Measurements from ENCODE around the gene OAT. TPM values are rescaled to one million over a fixed set of nuclear protein-coding genes. Genes with fewer than 3 reads are reported as not detected.

Gene OAT
- total RNA-seq, 1 donor from 2014 or later, result 56.7 TPM

GRCh38 chr10:124350806-124351205 lies 67.9 kb downstream of the OAT start:
- no peaks in the 10 kb centered on the region for H3K79me2 ChIP-seq (ENCODE audit: low read depth)

GRCh38 chr10:124349996-124350280 lies 68.8 kb downstream of the OAT start:
- H3K9me3 Mint-ChIP-seq, result no peaks in the 10 kb centered on the region
- H3K27me3 ChIP-seq, result no peaks in the 10 kb centered on the region
- no peaks in the 10 kb centered on the region for H3K79me2 ChIP-seq (ENCODE audit: low read depth)
- H2AFZ ChIP-seq (replicated peaks), result no peak overlapping the region
- H3K9me3 ChIP-seq (ENCODE audit: low read depth), result no peaks in the 10 kb centered on the region
- H3K36me3 Mint-ChIP-seq, result no peaks in the 10 kb centered on the region
- H3F3A ChIP-seq (ENCODE audit: low read depth), result peaks cover 9% of the 10 kb centered on the region
- DNase-seq (ENCODE audit: low spot score), result no peak
- H3K27me3 Mint-ChIP-seq (ENCODE audit: insufficient read depth, low read depth), result peaks cover 4% of the 10 kb centered on the region
- no peak overlapping the region for H3K9ac ChIP-seq
- H3K36me3 ChIP-seq, result no peaks in the 10 kb centered on the region
- no peak overlapping the region for H3K4me3 Mint-ChIP-seq
- H3K4me1 Mint-ChIP-seq, result peaks cover 24% of the 10 kb centered on the region
- no peak overlapping the region for H3K27ac ChIP-seq
- peaks cover 13% of the 10 kb centered on the region for H3K4me1 ChIP-seq
- H4K20me1 ChIP-seq (ENCODE audit: low read depth), result no peaks in the 10 kb centered on the region
- TF ChIP-seq EZH2 (IDR thresholded peaks at IDR 0.05), result no peak
- TF ChIP-seq EZH2phosphoT487 (IDR thresholded peaks at IDR 0.05), result no peak
- no peak for TF ChIP-seq CTCF (IDR thresholded peaks at IDR 0.05)
- H3K27ac Mint-ChIP-seq, result no peak overlapping the region
- no peak overlapping the region for H3K4me3 ChIP-seq
- H3K4me2 ChIP-seq, result no peak overlapping the region

More at GRCh38 chr10:124350806-124351205, 67.9 kb downstream of the OAT start:
- H3K36me3 Mint-ChIP-seq, result no peaks in the 10 kb centered on the region
- no peaks in the 10 kb centered on the region for H3K9me3 Mint-ChIP-seq
- Histone ChIP-seq H3K9me3 (ENCODE audit: low read depth) (no peaks in the 10 kb centered on the region), H4K20me1 (ENCODE audit: low read depth) (no peaks in the 10 kb centered on the region), H2AFZ (replicated peaks) (no peak overlapping the region), H3K9ac (no peak overlapping the region), H3F3A (ENCODE audit: low read depth) (peaks cover 12% of the 10 kb centered on the region), H3K27ac (no peak overlapping the region), H3K4me3 (no peak overlapping the region), H3K4me2 (no peak overlapping the region), H3K4me1 (peaks cover 20% of the 10 kb centered on the region), H3K27me3 (no peaks in the 10 kb centered on the region), H3K36me3 (no peaks in the 10 kb centered on the region)
- TF ChIP-seq EZH2 (IDR thresholded peaks at IDR 0.05) (no peak), CTCF (IDR thresholded peaks at IDR 0.05) (no peak), EZH2phosphoT487 (IDR thresholded peaks at IDR 0.05) (no peak)
- H3K27ac Mint-ChIP-seq, result peak overlapping the region; percentile 15
- H3K4me3 Mint-ChIP-seq, result no peak overlapping the region
- no peak for DNase-seq (ENCODE audit: low spot score)
- H3K27me3 Mint-ChIP-seq (ENCODE audit: insufficient read depth, low read depth), result peaks cover 3% of the 10 kb centered on the region
- peaks cover 29% of the 10 kb centered on the region for H3K4me1 Mint-ChIP-seq

- Histone ChIP-seq H3K27me3 (no peaks in the 10 kb centered on the region), H3K4me2 (no peak overlapping the region), H3K4me3 (no peak overlapping the region), H4K20me1 (ENCODE audit: low read depth) (no peaks in the 10 kb centered on the region), H3K79me2 (ENCODE audit: low read depth) (no peaks in the 10 kb centered on the region), H3F3A (ENCODE audit: low read depth) (peaks cover 4% of the 10 kb centered on the region), H2AFZ (replicated peaks) (no peak overlapping the region), H3K27ac (no peak overlapping the region), H3K4me1 (peaks cover 8% of the 10 kb centered on the region), H3K9ac (no peak overlapping the region), H3K36me3 (no peaks in the 10 kb centered on the region), H3K9me3 (ENCODE audit: low read depth) (no peaks in the 10 kb centered on the region)
- Mint-ChIP-seq H3K9me3 (no peaks in the 10 kb centered on the region), H3K4me1 (peaks cover 18% of the 10 kb centered on the region), H3K27ac (no peak overlapping the region), H3K36me3 (no peaks in the 10 kb centered on the region), H3K4me3 (no peak overlapping the region), H3K27me3 (ENCODE audit: insufficient read depth, low read depth) (peaks cover 4% of the 10 kb centered on the region)
- TF ChIP-seq EZH2phosphoT487 (IDR thresholded peaks at IDR 0.05) (no peak), EZH2 (IDR thresholded peaks at IDR 0.05) (no peak), CTCF (IDR thresholded peaks at IDR 0.05) (no peak)
- no peak for DNase-seq (ENCODE audit: low spot score)
Observed at GRCh38 chr10:124349231-124349995, 69.3 kb downstream of the OAT start.
